ENCODE results near the gene ANKRD10.

GRCh38 chr13:110884517-110884916, 30.4 kb downstream of the ANKRD10 start:
- no peak for TF ChIP-seq CTCF (IDR thresholded peaks at IDR 0.05; ENCODE audit: extremely low read depth in 1 of 2, insufficient read depth in 1 of 2, low read depth in 1 of 2, low read length in 2 of 2)
- TF ChIP-seq EZH2 (IDR thresholded peaks at IDR 0.05; ENCODE audit: borderline replicate concordance, low read depth, low read length, severe bottlenecking): no peak
- TF ChIP-seq MAX (IDR thresholded peaks at IDR 0.05; ENCODE audit: insufficient read depth, insufficient read length): no peak
- TF ChIP-seq POLR2A (IDR thresholded peaks at IDR 0.05; ENCODE audit: low read depth, low read length): no peak
- no peak for TF ChIP-seq POLR2AphosphoS5 (IDR thresholded peaks at IDR 0.05; ENCODE audit: insufficient read depth, low read depth, low read length)
- TF ChIP-seq MYC (IDR thresholded peaks at IDR 0.05; ENCODE audit: low read depth, low read length): no peak
- TF ChIP-seq FOS (IDR thresholded peaks at IDR 0.05; ENCODE audit: borderline replicate concordance, insufficient read depth, low read length): no peak
- TF ChIP-seq JUN (IDR thresholded peaks at IDR 0.05; ENCODE audit: borderline replicate concordance, insufficient read depth, insufficient read length, low read depth): no peak
- TF ChIP-seq GATA2 (IDR thresholded peaks at IDR 0.05; ENCODE audit: insufficient read depth, insufficient read length, low read depth, low read length): no peak

Measured in endothelial cell of umbilical vein (primary cell).